Activated naive CD4-positive, alpha-beta T cell treated with anti-CD3 and anti-CD28 coated beads for 36 hours (primary cell): ENCODE results near the gene COL18A1. TPM values are rescaled to one million over a fixed set of nuclear protein-coding genes. Genes with fewer than 3 reads are reported as not detected.

ENCODE experiments used
- CTCF ChIA-PET: fragments of 350-600 bp; sonication (Branson Sonifier 250); formaldehyde crosslinking; loops from one replicate; lab custom pipeline; 2021; ENCODE audit warnings: antibody characterized with exemption; lab: Charles Lee
- DNase-seq: peaks from one replicate; pipeline ENCODE4 v3.0.0-alpha.2; 2020
- H3K27ac Mint-ChIP-seq: one replicate; pipeline ENCODE4 v1.8.0; 2021; ENCODE audit warnings: mild to moderate bottlenecking, mixed read lengths
- H3K27me3 Mint-ChIP-seq: one replicate; pipeline ENCODE4 v1.8.0; 2021; ENCODE audit warnings: low read depth, mixed read lengths
- H3K36me3 Mint-ChIP-seq: one replicate; pipeline ENCODE4 v1.8.0; 2021; ENCODE audit warnings: low read depth, mixed read lengths
- H3K4me1 Mint-ChIP-seq: one replicate; pipeline ENCODE4 v1.8.0; 2021; ENCODE audit warnings: low read depth, mixed read lengths
- H3K4me3 Mint-ChIP-seq: one replicate; pipeline ENCODE4 v1.8.0; 2021; ENCODE audit warnings: mild to moderate bottlenecking, moderate library complexity, mixed read lengths
- H3K9me3 Mint-ChIP-seq: one replicate; pipeline ENCODE4 v1.8.0; 2021; ENCODE audit warnings: mixed read lengths
- intact Hi-C: fragments of 100-400 bp; cut with micrococcal nuclease; formaldehyde crosslinking; loops from one replicate; pipeline ENCODE4 v1.15.1; 2023
- total RNA-seq, 2 experiments: library from RNA; stranded (reverse); gene quantifications; one replicate each; pipeline ENCODE4 v1.2.3, GENCODE V29; 2021

COL18A1 gene
- total RNA-seq, 2 experiments from 2014 or later = 10.3 to 12.6 TPM

DNA sequence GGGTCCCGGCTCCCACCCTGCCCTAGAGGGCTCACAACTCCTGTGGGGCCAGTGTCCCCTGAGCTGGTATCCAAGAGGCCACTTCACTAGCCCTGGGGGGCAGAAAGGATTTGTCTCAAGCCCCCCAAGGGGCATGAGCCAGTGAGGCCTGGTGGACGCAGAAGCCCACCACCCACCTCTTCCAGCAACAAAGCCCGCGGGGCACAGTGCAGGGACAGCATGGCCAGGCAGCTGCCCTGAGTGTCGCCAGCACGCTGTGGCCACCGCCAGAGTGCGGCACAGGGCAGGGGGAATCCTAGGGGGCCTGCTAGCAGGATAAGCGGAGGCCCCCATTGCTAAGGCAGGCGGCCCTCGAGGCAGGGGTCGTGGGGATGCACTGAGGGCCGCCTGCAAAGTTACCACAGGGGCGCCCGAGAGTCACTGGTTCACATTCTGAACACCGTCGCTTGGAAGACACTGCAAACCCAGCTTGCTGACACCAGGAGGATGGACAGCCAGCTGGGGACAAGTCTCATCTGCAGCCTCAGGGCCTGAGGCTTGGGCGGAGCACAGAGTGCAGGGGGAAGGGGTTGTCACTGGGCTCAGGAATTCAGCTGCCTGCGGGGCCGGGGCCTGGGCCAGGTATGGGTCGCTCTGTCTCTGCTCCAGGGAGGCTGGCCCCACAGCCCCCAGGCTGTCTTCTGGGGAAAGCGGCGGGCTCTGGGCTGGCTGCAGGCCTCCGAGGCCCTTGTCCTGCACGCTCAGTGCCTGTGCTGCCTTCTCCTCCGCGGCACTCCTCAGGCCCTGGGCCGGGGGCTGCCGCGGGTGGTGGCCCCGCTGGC lies 110.5 kb downstream of the COL18A1 start:
- no peaks in the 10 kb centered on the region for H3K27me3 Mint-ChIP-seq
- peaks cover 27% of the 10 kb centered on the region for H3K9me3 Mint-ChIP-seq
- no peak overlapping the region for H3K27ac Mint-ChIP-seq
- peaks cover 16% of the 10 kb centered on the region for H3K4me1 Mint-ChIP-seq
- H3K36me3 Mint-ChIP-seq = peaks cover 36% of the 10 kb centered on the region
- no peak for DNase-seq
- H3K4me3 Mint-ChIP-seq = no peak overlapping the region
- CTCF ChIA-PET = interaction anchor here (0.7 kb wide), 1 partner anchor 10 kb away, joined by 5 read pairs; no protein-coding TSS in a partner anchor
- intact Hi-C loops = no loop called here

DNA sequence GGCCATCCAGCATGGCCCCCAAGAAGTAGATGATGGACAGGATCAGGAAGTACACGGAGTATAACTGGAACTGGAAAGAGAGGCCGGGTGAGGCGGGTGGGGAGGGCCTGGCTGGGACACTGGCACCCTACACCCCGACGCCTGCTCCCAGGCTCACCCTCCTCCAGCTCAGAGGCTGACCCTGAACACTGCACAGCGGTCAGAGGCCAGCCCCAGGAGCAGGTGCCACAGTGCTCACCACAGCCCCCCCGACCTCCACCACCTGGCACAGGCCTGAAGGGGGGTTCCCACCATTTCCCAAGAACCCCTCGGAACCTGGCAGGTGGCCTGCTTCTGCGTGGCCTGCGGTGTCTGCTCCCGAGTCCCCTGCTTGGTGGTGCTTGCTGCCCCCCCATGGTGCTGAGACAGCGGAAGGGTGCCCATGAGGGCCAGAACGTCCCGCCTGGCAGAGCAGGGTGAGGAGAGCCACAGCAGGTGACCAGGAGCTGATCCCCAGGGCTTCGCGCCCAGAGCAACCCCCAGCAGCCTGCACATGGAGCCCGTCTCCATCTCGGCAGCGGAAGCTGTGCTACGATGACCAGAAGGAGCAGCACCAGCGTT lies 111.2 kb downstream of the COL18A1 start:
- no peak overlapping the region for H3K27ac Mint-ChIP-seq
- H3K9me3 Mint-ChIP-seq = peaks cover 34% of the 10 kb centered on the region
- no peak for DNase-seq
- peaks cover 16% of the 10 kb centered on the region for H3K4me1 Mint-ChIP-seq
- H3K27me3 Mint-ChIP-seq = no peaks in the 10 kb centered on the region
- peaks cover 44% of the 10 kb centered on the region for H3K36me3 Mint-ChIP-seq
- intact Hi-C loops = no loop called here
- H3K4me3 Mint-ChIP-seq = no peak overlapping the region
- CTCF ChIA-PET = no interaction called here

DNA sequence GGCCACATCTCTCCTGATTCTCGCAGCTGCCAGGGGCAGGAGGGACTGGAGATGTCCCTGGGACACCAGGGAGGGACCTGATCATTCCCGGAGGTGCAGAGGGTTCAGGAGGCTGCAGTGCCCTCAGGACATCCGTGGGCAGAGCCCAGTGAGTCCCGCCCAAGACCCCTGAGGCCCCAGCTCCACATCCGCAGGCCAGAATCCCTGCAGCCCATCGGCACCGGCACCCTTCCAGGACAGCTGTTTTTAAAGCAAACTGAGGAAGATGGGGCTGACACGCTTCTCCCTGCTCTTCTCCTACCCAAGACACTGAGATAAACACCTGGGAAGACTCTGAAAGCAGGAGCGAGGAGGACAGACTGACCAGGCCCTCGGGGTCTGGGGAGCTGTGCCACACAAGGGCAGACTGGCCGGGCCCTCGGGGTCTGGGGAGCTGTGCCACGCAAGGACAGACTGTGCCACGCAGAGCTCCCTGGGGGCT lies 111.7 kb downstream of the COL18A1 start:
- Mint-ChIP-seq H3K9me3 (peaks cover 39% of the 10 kb centered on the region), H3K36me3 (peaks cover 49% of the 10 kb centered on the region), H3K27ac (no peak overlapping the region), H3K27me3 (no peaks in the 10 kb centered on the region), H3K4me3 (no peak overlapping the region), H3K4me1 (peaks cover 16% of the 10 kb centered on the region)
- no peak for DNase-seq
- intact Hi-C loops = no loop called here
- CTCF ChIA-PET = no interaction called here

DNA sequence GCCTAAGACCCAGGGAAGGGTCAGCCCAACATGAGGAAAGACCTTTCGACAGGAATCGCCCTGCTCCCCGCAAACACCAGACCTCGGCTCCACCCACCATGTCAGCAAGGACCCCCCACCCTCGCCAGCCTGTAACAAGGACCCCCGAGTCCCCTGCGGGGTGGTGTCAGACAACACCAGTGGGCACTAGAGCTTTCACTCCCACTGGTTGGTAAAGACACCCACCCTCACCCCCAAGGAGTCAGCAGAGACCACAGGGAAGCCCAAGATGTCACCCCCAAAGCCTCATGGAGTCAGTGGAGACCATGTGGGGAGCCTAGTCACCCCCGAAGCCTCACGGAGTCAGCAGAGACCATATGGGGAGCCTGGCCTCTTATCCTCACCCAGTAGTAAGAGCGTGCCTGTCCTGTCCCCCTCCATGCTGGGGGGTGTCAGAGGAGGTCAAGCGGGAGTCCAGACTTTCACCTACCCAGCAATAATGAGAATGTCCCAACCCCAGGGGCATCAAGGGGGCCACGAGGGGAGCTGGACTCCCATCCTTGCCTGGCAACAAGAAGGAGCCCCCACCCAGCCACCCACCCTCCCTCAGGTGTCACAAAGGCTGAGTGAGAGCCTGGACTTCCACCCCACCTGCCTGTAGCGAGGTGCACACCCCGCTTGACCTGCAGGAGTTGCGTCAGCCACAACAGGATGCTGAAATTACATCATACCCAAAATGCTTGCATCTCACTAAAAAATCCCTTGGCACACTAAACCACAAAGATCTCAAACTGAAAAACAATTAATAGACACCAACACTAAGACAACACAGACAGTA lies 112.5 kb downstream of the COL18A1 start:
- peaks cover 16% of the 10 kb centered on the region for H3K4me1 Mint-ChIP-seq
- H3K27ac Mint-ChIP-seq = peak overlapping the region; percentile 91
- peak; percentile 42 for DNase-seq
- CTCF ChIA-PET = interaction anchor here (1.0 kb wide), 1 partner anchor 79 kb away, joined by 4 read pairs; no protein-coding TSS in a partner anchor
- no peaks in the 10 kb centered on the region for H3K27me3 Mint-ChIP-seq
- intact Hi-C loops = no loop called here
- H3K4me3 Mint-ChIP-seq = no peak overlapping the region
- peaks cover 57% of the 10 kb centered on the region for H3K36me3 Mint-ChIP-seq
- H3K9me3 Mint-ChIP-seq = peaks cover 46% of the 10 kb centered on the region

DNA sequence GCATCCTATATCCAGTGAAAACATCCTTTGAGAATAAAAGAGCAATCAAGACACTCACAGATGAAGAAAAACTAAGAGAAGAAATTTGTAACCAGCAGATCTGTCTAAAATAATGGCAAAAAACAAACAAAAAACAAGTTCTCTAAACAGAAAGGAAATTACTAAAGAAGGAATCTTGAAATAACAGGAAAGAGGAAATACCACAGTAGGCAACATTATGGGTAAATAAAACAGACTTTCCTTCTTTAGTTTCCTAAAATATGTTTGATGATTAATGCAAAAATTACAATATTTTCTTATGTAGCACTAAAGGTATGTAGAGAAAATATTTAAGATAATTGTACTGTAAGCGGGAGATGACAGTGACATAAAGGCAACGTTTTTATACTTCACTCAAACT lies 113.8 kb downstream of the COL18A1 start:
- intact Hi-C loops = no loop called here
- Mint-ChIP-seq H3K9me3 (peaks cover 51% of the 10 kb centered on the region), H3K27me3 (no peaks in the 10 kb centered on the region), H3K27ac (peak overlapping the region; percentile 91), H3K4me3 (no peak overlapping the region), H3K4me1 (peaks cover 16% of the 10 kb centered on the region), H3K36me3 (peaks cover 66% of the 10 kb centered on the region)
- DNase-seq = no peak
- CTCF ChIA-PET = interaction anchor here (1.0 kb wide), 1 partner anchor 78 kb away, joined by 4 read pairs; no protein-coding TSS in a partner anchor

DNA sequence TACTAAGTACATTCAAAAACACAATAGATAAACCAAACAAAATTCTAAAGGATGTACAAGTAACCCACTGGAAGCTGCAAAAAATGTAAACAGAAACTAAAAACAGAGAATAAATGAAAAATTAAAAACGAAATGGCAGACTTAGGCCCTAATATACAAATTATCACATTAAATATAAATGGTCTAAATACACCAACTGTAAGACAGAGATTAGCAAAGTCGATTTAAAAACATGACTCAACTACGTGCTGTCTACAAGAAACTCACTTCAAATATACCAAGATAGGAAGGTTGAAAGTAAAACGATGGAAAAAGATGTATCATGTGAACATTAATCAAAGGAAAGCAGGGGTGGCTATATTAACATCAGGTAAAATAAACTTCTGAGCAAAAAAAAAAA lies 114.2 kb downstream of the COL18A1 start:
- no peak overlapping the region for H3K27ac Mint-ChIP-seq
- CTCF ChIA-PET = no interaction called here
- intact Hi-C loops = no loop called here
- H3K4me1 Mint-ChIP-seq = peaks cover 16% of the 10 kb centered on the region
- H3K4me3 Mint-ChIP-seq = no peak overlapping the region
- H3K9me3 Mint-ChIP-seq = peaks cover 51% of the 10 kb centered on the region
- no peak for DNase-seq
- H3K27me3 Mint-ChIP-seq = no peaks in the 10 kb centered on the region
- H3K36me3 Mint-ChIP-seq = peaks cover 66% of the 10 kb centered on the region

DNA sequence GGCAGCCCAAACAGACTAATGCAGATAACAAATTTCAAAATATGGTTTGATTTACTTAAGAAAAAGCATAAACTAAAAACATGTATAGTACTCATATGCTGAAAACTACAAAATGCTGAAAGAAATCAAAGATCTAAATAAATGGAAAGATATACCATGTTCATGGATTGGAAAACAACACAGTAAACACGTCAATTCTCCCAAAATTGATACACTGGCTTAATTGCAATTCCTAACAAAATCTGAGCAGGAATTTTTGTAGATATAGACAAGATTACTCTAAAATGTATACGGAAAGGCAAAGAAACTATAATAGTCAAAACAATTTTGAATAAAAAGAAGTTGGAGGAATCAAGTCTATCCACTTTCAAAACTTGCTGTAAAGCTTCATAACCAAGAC lies 116.3 kb downstream of the COL18A1 start:
- intact Hi-C loops = no loop called here
- Mint-ChIP-seq H3K27me3 (no peaks in the 10 kb centered on the region), H3K36me3 (peaks cover 65% of the 10 kb centered on the region), H3K4me1 (peaks cover 16% of the 10 kb centered on the region), H3K27ac (no peak overlapping the region), H3K9me3 (peaks cover 51% of the 10 kb centered on the region), H3K4me3 (no peak overlapping the region)
- CTCF ChIA-PET = no interaction called here
- DNase-seq = no peak

DNA sequence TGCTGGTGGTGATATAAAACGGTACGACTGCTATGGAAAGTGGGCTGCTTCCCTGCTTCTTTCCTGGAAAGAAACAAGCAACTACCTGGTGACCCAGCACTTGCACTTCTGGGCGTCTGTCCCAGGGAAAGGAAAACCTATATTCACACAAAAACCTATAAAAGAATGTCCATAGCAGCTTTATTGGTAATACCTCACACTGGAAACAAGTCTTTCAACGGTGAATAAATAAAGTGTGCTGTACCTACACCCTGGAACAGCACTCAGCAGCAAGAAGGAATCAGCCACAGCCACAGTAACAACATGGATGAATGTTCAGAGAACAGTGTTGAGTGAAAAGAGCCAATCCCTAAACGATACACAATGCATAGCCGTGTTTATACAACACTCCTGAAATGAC lies 117.4 kb downstream of the COL18A1 start:
- peaks cover 68% of the 10 kb centered on the region for H3K36me3 Mint-ChIP-seq
- DNase-seq = no peak
- CTCF ChIA-PET = no interaction called here
- peaks cover 51% of the 10 kb centered on the region for H3K9me3 Mint-ChIP-seq
- H3K4me1 Mint-ChIP-seq = peaks cover 12% of the 10 kb centered on the region
- no peaks in the 10 kb centered on the region for H3K27me3 Mint-ChIP-seq
- H3K27ac Mint-ChIP-seq = no peak overlapping the region
- no peak overlapping the region for H3K4me3 Mint-ChIP-seq
- intact Hi-C loops = no loop called here

DNA sequence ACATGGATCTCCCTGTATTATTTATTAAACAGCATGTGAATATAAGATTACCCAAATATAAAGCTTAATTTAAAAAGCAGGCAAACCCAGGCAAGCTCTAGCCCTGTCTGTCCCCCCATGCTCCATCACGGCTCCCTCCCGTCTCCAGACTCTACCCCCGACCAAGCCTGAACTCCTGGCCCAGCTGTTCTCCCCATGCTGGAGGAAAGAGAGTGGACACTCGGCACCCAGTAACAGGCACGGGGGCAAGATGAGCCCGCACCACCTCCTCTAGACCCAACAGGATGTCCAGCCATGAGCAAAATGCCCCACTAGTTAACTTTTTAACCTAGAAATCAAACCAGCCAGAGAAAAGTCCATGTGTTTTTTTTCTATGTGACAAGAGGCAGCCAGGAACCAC lies 118.0 kb downstream of the COL18A1 start:
- H3K4me3 Mint-ChIP-seq = no peak overlapping the region
- CTCF ChIA-PET = no interaction called here
- H3K27ac Mint-ChIP-seq = no peak overlapping the region
- peaks cover 7% of the 10 kb centered on the region for H3K4me1 Mint-ChIP-seq
- DNase-seq = no peak
- peaks cover 48% of the 10 kb centered on the region for H3K9me3 Mint-ChIP-seq
- no peaks in the 10 kb centered on the region for H3K27me3 Mint-ChIP-seq
- peaks cover 66% of the 10 kb centered on the region for H3K36me3 Mint-ChIP-seq
- intact Hi-C loops = no loop called here

DNA sequence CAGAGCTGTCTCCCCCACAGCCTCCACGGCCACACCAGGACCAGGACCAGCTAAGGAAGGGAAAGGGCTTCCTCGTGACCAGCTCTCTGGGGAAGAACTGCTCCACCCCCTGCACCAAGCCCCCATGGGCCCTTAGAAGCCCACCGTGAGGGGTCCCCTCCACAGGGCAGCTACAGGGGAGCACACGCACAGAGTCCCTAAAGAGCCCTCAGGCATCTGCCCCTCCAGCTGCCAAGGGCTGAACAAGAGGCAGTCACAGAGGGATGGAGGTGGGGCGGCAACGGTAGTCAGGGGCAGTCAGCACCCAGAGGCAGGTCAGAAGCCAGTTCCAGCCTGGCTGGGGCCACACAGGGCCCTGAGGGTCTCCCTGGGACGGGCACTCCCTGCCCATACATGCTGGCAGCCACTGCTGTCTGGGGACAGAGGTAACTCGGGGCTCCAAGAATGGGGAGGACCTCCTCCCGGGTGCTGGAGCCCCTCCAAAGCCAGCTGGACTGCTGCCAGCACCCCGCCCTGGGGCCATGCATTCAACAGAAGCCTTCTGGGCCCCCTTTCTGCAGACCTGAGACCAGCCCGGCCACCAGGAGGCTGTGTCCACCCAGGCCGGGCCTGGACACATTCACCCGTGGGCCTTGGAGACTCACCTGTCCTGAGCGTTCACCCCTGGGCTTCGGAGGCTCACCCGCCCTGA lies 118.6 kb downstream of the COL18A1 start:
- peaks cover 43% of the 10 kb centered on the region for H3K9me3 Mint-ChIP-seq
- no peak overlapping the region for H3K27ac Mint-ChIP-seq
- H3K4me3 Mint-ChIP-seq = no peak overlapping the region
- no peak for DNase-seq
- peaks cover 2% of the 10 kb centered on the region for H3K4me1 Mint-ChIP-seq
- intact Hi-C loops = no loop called here
- CTCF ChIA-PET = no interaction called here
- H3K36me3 Mint-ChIP-seq = peaks cover 60% of the 10 kb centered on the region
- H3K27me3 Mint-ChIP-seq = no peaks in the 10 kb centered on the region

DNA sequence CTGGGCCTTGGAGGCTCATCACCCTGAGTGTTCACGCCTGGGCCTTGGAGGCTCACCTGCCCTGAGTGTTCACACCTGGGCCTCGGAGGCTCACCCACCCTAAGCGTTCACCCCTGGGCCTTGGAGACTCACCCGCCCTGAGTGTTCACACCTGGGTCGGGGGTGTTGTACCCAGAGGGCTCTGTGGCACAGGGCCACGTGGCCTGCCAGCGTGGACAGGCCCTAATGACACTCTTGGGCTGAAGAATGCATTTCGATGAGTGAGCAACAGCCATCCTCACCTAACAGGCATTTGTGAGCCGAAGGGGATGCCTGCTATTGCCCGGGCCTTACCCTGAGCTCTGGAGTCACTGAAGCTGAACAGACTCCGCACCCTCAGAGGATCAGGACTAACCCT lies 119.8 kb downstream of the COL18A1 start:
- H3K27me3 Mint-ChIP-seq = no peaks in the 10 kb centered on the region
- CTCF ChIA-PET = interaction anchor here (0.6 kb wide), 1 partner anchor 10 kb away, joined by 5 read pairs; no protein-coding TSS in a partner anchor
- peaks cover 48% of the 10 kb centered on the region for H3K36me3 Mint-ChIP-seq
- peaks cover 31% of the 10 kb centered on the region for H3K9me3 Mint-ChIP-seq
- H3K27ac Mint-ChIP-seq = no peak overlapping the region
- H3K4me1 Mint-ChIP-seq = no peaks in the 10 kb centered on the region
- H3K4me3 Mint-ChIP-seq = no peak overlapping the region
- no peak for DNase-seq
- intact Hi-C loops = no loop called here
